Body of pancreas (tissue), 4 donors: Measurements from ENCODE around the gene GAGE10. TPM values are rescaled to one million over a fixed set of nuclear protein-coding genes. Genes with fewer than 3 reads are reported as not detected.

ENCODE experiments used
- ATAC-seq: fragments of 150-250 bp; one replicate; pipeline ENCODE4 v1.9.1; 2016
- DNase-seq, 4 donors: peaks; one replicate each; pipeline ENCODE4 v3.0.0-alpha.2; 2019
- H3K27ac ChIP-seq, 4 donors: fragments of 200-600 bp; sonication (generic); 1 replicate in 3 of 4; 2 replicates in 1 of 4; pipeline versions ENCODE4 v1.5.1 to v1.6.1; 2016 to 2019; ENCODE audit warnings: mild to moderate bottlenecking in 1 of 4, mixed read lengths in 1 of 4, moderate library complexity in 1 of 4
- H3K27me3 ChIP-seq, 2 donors: fragments of 200-600 bp; sonication (generic); one replicate each; pipeline ENCODE4 v1.6.0; 2016; ENCODE audit warnings: mild to moderate bottlenecking in 1 of 2
- H3K36me3 ChIP-seq, 2 donors: fragments of 200-600 bp; sonication (generic); replicated peaks in 1 of 2; 2 replicates each; pipeline ENCODE4 v1.5.1; 2016; ENCODE audit warnings: low read depth in 2 of 2; ENCODE audit not compliant: insufficient read depth in 1 of 2
- H3K4me1 ChIP-seq: fragments of 200-600 bp; sonication (generic); one replicate; pipeline ENCODE4 v1.6.0; 2016
- H3K4me3 ChIP-seq, 2 donors: fragments of 200-600 bp; sonication (generic); 1 replicate in 1 of 2; 2 replicates in 1 of 2; pipeline ENCODE4 v1.5.1; 2016 to 2019
- H3K9me3 ChIP-seq, 3 donors: fragments of 200-600 bp; sonication (generic); 1 replicate in 2 of 3; 2 replicates in 1 of 3; pipeline ENCODE4 v1.5.1; 2016
- CTCF ChIP-seq, 7 experiments: fragments of 450-650 bp in 4 of 7; fragments of 200-600 bp in 3 of 7; sonication (generic) in 3 of 7; IDR thresholded peaks; one replicate each; pipeline ENCODE4 v1.5.1; 2016 to 2019; ENCODE audit warnings: antibody characterized with exemption in 7 of 7
- POLR2A ChIP-seq, 3 donors: fragments of 450-650 bp; IDR thresholded peaks; one replicate each; pipeline ENCODE4 v1.6.1; 2016; ENCODE audit warnings: antibody characterized with exemption in 3 of 3, mild to moderate bottlenecking in 2 of 3
- WGBS, 2 donors: methylation state at CpG; one replicate each; pipeline ENCODE4 v1.1.5; 2017; 5-methylcytosine and 5-hydroxymethylcytosine counted together
- intact Hi-C: fragments of 100-400 bp; cut with DNase I; formaldehyde crosslinking; loops from one replicate; pipeline ENCODE4 v1.15.1; 2023
- total RNA-seq, 2 donors: library from RNA; depleted of rRNA; stranded (reverse); fragments of >200 nt; gene quantifications; one replicate each; pipeline ENCODE4 v1.1.0, GENCODE V29; 2016

Gene GAGE10
- total RNA-seq, 2 donors from 2014 or later: not detected

- TF ChIP-seq CTCF (IDR thresholded peaks at IDR 0.05): no peak
- TF ChIP-seq POLR2A (IDR thresholded peaks at IDR 0.05): no peak
- ATAC-seq: no peak
- WGBS, 2 donors: 60 to 63% methylated on average over 2 of the region's 4 CpGs
- Histone ChIP-seq H3K9me3 (no peaks in the 10 kb centered on the region), H3K27me3 (no peaks in the 10 kb centered on the region), H3K4me3 (no peak overlapping the region), H3K27ac (no peak overlapping the region), H3K4me1 (no peaks in the 10 kb centered on the region), H3K36me3 (no peaks in the 10 kb centered on the region)
- no peak for DNase-seq
- intact Hi-C loops: no loop called here
These were observed 16.9 kb upstream of the GAGE10 start for GRCh38 chrX:49286581-49286980.

- 75 to 88% methylated on average over 1 of the region's 1 CpG for WGBS, 2 donors
- intact Hi-C loops: no loop called here
- H3K27ac ChIP-seq: no peak overlapping the region
- ATAC-seq (no peak), DNase-seq (no peak)
- H3K27me3 ChIP-seq: no peaks in the 10 kb centered on the region
- no peak for TF ChIP-seq CTCF (IDR thresholded peaks at IDR 0.05)
- no peak for TF ChIP-seq POLR2A (IDR thresholded peaks at IDR 0.05)
- H3K36me3 ChIP-seq: no peaks in the 10 kb centered on the region
- H3K4me3 ChIP-seq: no peak overlapping the region
- no peaks in the 10 kb centered on the region for H3K9me3 ChIP-seq
- H3K4me1 ChIP-seq: no peaks in the 10 kb centered on the region
These were observed 15.8 kb upstream of the GAGE10 start for GRCh38 chrX:49287665-49288064.

GRCh38 chrX:49290215-49290614 lies 13.2 kb upstream of the GAGE10 start:
- 38% methylated on average over 6 of the region's 7 CpGs; no CpG with 5 or more reads in 1 of the 2 donors for WGBS, 2 donors
- Histone ChIP-seq H3K4me3 (no peak overlapping the region), H3K27me3 (no peaks in the 10 kb centered on the region), H3K36me3 (no peaks in the 10 kb centered on the region), H3K9me3 (no peaks in the 10 kb centered on the region), H3K4me1 (no peaks in the 10 kb centered on the region), H3K27ac (no peak overlapping the region)
- TF ChIP-seq CTCF (IDR thresholded peaks at IDR 0.05) (no peak), POLR2A (IDR thresholded peaks at IDR 0.05) (no peak)
- no peak for ATAC-seq
- intact Hi-C loops: no loop called here
- DNase-seq: no peak

- Histone ChIP-seq H3K27ac (no peak overlapping the region), H3K36me3 (no peaks in the 10 kb centered on the region), H3K4me3 (no peak overlapping the region), H3K9me3 (no peaks in the 10 kb centered on the region), H3K27me3 (no peaks in the 10 kb centered on the region), H3K4me1 (no peaks in the 10 kb centered on the region)
- intact Hi-C loops: no loop called here
- DNase-seq (peak; percentile 42 to 73 (median 62)), ATAC-seq (peak; percentile 59)
- WGBS, 2 donors: 13 to 15% methylated on average over 7 to 11 of the region's 11 CpGs
- TF ChIP-seq CTCF (IDR thresholded peaks at IDR 0.05) (peak; percentile 26 to 61 (median 55)), POLR2A (IDR thresholded peaks at IDR 0.05) (no peak)
These were observed 11.7 kb upstream of the GAGE10 start for GRCh38 chrX:49291615-49292337.
